OCI-LY7 (cell line): ENCODE measurements around the gene FXYD2. TPM values are rescaled to one million over a fixed set of nuclear protein-coding genes. Genes with fewer than 3 reads are reported as not detected.

ENCODE experiments used
- BruUV-seq: library from RNA; stranded (reverse); fragments of 400-500 nt; replicated peaks from 2 replicates; lab custom pipeline; 2021; lab: Mats Ljungman, UMichigan
- CTCF ChIA-PET: fragments of 300-600 bp; sonication (Branson Sonifier 250); formaldehyde crosslinking; loops from one replicate; lab custom pipeline; 2022; ENCODE audit warnings: antibody characterized with exemption; ENCODE audit not compliant: unreplicated experiment; lab: Charles Lee
- POLR2A ChIA-PET: fragments of 300-600 bp; sonication (Branson Sonifier 250); formaldehyde crosslinking; loops from one replicate; lab custom pipeline; 2022; ENCODE audit warnings: antibody characterized with exemption; lab: Charles Lee
- DNase-seq: peaks from one replicate; pipeline ENCODE4 v3.0.0-alpha.2; 2015; ENCODE audit warnings: low spot score
- H2AFZ ChIP-seq: fragments of 200-600 bp; sonication (generic), shearing (Covaris generic); 2 replicates; pipeline ENCODE4 v1.6.1; 2014; ENCODE audit warnings: mild to moderate bottlenecking, antibody characterized with exemption, low read length, moderate library complexity
- H3K27ac ChIP-seq: fragments of 200-600 bp; sonication (generic); 2 replicates; pipeline ENCODE4 v1.5.1; 2014; ENCODE audit warnings: mixed run types, low read depth, mild to moderate bottlenecking, moderate library complexity, low read length, inconsistent platforms; ENCODE audit not compliant: poor library complexity, severe bottlenecking
- H3K36me3 ChIP-seq: fragments of 200-600 bp; sonication (generic); 2 replicates; pipeline ENCODE4 v1.6.1; 2014; ENCODE audit warnings: mild to moderate bottlenecking, antibody characterized with exemption, low read length, moderate library complexity, mixed read lengths; ENCODE audit not compliant: insufficient read depth
- H3K4me1 ChIP-seq: fragments of 200-600 bp; sonication (generic); 2 replicates; pipeline ENCODE4 v1.5.1; 2014; ENCODE audit warnings: mild to moderate bottlenecking, low read length; ENCODE audit not compliant: insufficient read depth, poor library complexity, severe bottlenecking
- H3K4me2 ChIP-seq: fragments of 200-600 bp; sonication (generic); 2 replicates; pipeline ENCODE4 v1.6.1; 2014; ENCODE audit warnings: mild to moderate bottlenecking, low read length
- H3K4me3 ChIP-seq: fragments of 200-600 bp; sonication (generic); 2 replicates; pipeline ENCODE4 v1.5.1; 2014; ENCODE audit warnings: mild to moderate bottlenecking, low read depth, low read length; ENCODE audit not compliant: poor library complexity, severe bottlenecking
- H3K79me2 ChIP-seq: fragments of 200-600 bp; sonication (generic); 2 replicates; pipeline ENCODE4 v1.6.1; 2016; ENCODE audit warnings: low read depth, mild to moderate bottlenecking, low read length, moderate library complexity, mixed read lengths; ENCODE audit not compliant: insufficient read depth
- H3K9me2 ChIP-seq: fragments of 200-600 bp; sonication (generic); 2 replicates; pipeline ENCODE4 v1.6.1; 2016; ENCODE audit warnings: mild to moderate bottlenecking, low read length, mixed read lengths; ENCODE audit not compliant: insufficient read depth
- H3K9me3 ChIP-seq: fragments of 200-600 bp; sonication (generic); 2 replicates; pipeline ENCODE4 v1.6.1; 2014; ENCODE audit warnings: mild to moderate bottlenecking, mixed run types, low read length, mixed read lengths
- H4K20me1 ChIP-seq: fragments of 200-600 bp; sonication (generic); 2 replicates; pipeline ENCODE4 v1.6.1; 2014; ENCODE audit warnings: mild to moderate bottlenecking, antibody characterized with exemption, low read length, moderate library complexity, mixed read lengths; ENCODE audit not compliant: insufficient read depth
- EZH2phosphoT487 ChIP-seq: fragments of 200-600 bp; sonication (generic); IDR thresholded peaks from 2 replicates; pipeline ENCODE4 v1.6.1; 2018; ENCODE audit warnings: low read depth, borderline replicate concordance, mild to moderate bottlenecking, mixed run types, antibody characterized with exemption, low read length, moderate library complexity, mixed read lengths
- intact Hi-C: fragments of 100-400 bp; cut with micrococcal nuclease; formaldehyde crosslinking; loops from one replicate; pipeline ENCODE4 v1.10.0; 2022; ENCODE audit not compliant: unreplicated experiment
- total RNA-seq, 2 experiments: library from RNA; depleted of rRNA in 1 of 2; stranded (reverse); fragments of >200 nt in 1 of 2; shearing (Covaris generic) in 1 of 2; gene quantifications; 2 replicates each; pipeline ENCODE4 v1.2.3, GENCODE V29; 2014 to 2022
- TF ChIP-seq, protein P1 (sequence below): fragments of 200-600 bp; sonication (generic); conservative IDR thresholded peaks from 2 replicates; pipeline ENCODE4 v1.5.1; 2014; ENCODE audit warnings: mild to moderate bottlenecking, antibody characterized with exemption, low read length, moderate library complexity, mixed read lengths

Gene FXYD2
- total RNA-seq, 2 experiments from 2014 or later = not detected

DNA sequence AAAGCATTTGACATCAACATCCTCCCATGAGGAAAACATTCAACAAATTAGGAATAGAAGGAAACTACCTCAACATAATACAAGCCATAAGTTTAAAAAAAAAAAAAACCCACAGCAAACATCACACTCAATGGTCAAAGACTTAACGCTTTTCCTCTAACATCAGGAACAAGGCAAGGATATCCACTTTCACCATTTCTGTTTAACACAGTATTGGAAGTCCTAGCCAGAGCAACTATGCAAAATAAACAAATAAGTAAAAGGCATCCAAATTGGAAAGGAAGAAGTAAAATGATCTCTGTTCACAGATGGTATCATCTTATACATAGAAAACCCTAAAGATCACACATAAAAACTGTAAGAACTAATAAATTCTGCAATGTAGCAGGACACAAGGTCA lies 38.8 kb upstream of the FXYD2 start:
- no peak for DNase-seq
- no TSS peak for BruUV-seq
- no peak overlapping the region for H3K27ac ChIP-seq
- intact Hi-C loops = no loop called here
- H3K79me2 ChIP-seq = no peaks in the 10 kb centered on the region
- H3K9me2 ChIP-seq = no peaks in the 10 kb centered on the region
- no peak overlapping the region for H3K4me2 ChIP-seq
- H4K20me1 ChIP-seq = no peaks in the 10 kb centered on the region
- TF ChIP-seq EZH2phosphoT487 = no peak
- TF ChIP-seq, protein P1, sequence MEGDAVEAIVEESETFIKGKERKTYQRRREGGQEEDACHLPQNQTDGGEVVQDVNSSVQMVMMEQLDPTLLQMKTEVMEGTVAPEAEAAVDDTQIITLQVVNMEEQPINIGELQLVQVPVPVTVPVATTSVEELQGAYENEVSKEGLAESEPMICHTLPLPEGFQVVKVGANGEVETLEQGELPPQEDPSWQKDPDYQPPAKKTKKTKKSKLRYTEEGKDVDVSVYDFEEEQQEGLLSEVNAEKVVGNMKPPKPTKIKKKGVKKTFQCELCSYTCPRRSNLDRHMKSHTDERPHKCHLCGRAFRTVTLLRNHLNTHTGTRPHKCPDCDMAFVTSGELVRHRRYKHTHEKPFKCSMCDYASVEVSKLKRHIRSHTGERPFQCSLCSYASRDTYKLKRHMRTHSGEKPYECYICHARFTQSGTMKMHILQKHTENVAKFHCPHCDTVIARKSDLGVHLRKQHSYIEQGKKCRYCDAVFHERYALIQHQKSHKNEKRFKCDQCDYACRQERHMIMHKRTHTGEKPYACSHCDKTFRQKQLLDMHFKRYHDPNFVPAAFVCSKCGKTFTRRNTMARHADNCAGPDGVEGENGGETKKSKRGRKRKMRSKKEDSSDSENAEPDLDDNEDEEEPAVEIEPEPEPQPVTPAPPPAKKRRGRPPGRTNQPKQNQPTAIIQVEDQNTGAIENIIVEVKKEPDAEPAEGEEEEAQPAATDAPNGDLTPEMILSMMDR = no peak
- ChIA-PET CTCF (no interaction called here), POLR2A (no interaction called here)
- no peaks in the 10 kb centered on the region for H3K36me3 ChIP-seq
- H2AFZ ChIP-seq = no peak overlapping the region
- no peaks in the 10 kb centered on the region for H3K9me3 ChIP-seq
- no peak overlapping the region for H3K4me3 ChIP-seq
- H3K4me1 ChIP-seq = no peaks in the 10 kb centered on the region

DNA sequence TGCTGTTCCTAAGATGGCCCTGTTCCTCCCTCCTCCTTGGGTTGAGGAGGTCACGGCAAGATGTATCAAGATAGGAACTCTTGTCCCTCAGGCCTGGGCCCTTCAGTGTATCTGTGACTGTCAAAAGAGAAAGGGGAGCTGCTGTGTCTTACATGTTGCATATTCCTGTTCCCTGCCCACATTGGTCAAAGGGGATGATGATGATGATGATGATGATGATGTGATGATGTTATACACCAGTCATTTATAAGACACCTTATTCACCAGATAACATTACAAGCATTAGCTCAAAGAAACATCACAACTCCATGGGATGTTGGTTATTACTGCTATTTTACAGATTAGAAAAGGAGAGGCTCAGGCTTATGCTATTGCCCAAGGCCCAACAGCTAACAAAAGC lies 38.2 kb upstream of the FXYD2 start:
- BruUV-seq = no TSS peak
- intact Hi-C loops = no loop called here
- Histone ChIP-seq H3K27ac (no peak overlapping the region), H3K4me1 (no peaks in the 10 kb centered on the region), H3K36me3 (no peaks in the 10 kb centered on the region), H3K4me3 (no peak overlapping the region), H3K9me2 (no peaks in the 10 kb centered on the region), H2AFZ (no peak overlapping the region), H3K9me3 (no peaks in the 10 kb centered on the region), H3K79me2 (no peaks in the 10 kb centered on the region), H4K20me1 (no peaks in the 10 kb centered on the region), H3K4me2 (no peak overlapping the region)
- no peak for DNase-seq
- POLR2A ChIA-PET = no interaction called here
- CTCF ChIA-PET = no interaction called here
- TF ChIP-seq, protein P1 = no peak
- TF ChIP-seq EZH2phosphoT487 = no peak

DNA sequence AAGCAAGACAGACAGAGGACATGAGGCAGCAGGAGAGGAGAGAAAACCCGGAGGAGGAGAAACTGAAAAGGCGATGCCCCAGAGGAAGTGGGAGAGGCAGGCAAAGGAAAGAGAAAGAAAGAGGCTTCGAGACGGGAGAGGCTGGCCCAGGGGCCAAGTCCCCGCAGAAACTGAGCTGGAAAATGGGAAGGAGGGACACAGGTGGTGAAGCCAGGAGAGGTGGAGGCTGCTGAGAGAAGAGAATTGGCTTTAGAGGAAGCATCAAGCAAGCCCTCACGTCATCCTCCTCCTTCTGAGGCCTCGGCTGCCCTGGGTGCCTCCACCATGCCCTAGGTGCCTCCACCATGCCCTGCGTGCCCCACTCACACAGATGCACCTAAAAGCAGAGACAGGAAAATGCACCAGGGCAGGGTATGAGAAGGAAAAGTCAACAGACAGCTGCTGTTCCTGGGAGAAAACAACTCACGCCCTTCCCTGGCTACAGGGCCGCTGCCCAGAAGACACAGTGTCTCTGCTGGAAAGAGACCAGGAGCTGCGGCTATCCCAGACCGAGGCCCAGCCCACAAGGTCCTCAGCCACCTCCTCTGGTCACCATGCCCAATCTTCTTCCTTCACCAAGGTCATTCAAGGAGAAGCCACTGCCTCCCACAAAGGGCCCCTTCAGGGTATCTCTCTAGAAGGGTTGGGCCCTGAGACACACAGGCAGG lies 37.6 kb upstream of the FXYD2 start:
- BruUV-seq = no TSS peak
- no peak for DNase-seq
- CTCF ChIA-PET = no interaction called here

More for the DNA sequence above, 37.6 kb upstream of the FXYD2 start:
- H3K79me2 ChIP-seq = no peaks in the 10 kb centered on the region
- H3K4me3 ChIP-seq = no peak overlapping the region
- no peaks in the 10 kb centered on the region for H3K4me1 ChIP-seq
- H4K20me1 ChIP-seq = no peaks in the 10 kb centered on the region
- intact Hi-C loops = no loop called here
- no peaks in the 10 kb centered on the region for H3K9me3 ChIP-seq
- H3K9me2 ChIP-seq = no peaks in the 10 kb centered on the region
- no peak overlapping the region for H3K4me2 ChIP-seq
- no peak overlapping the region for H3K27ac ChIP-seq
- TF ChIP-seq, protein P1 = no peak
- no peak for TF ChIP-seq EZH2phosphoT487
- H3K36me3 ChIP-seq = no peaks in the 10 kb centered on the region
- no peak overlapping the region for H2AFZ ChIP-seq
- POLR2A ChIA-PET = no interaction called here
